Activated T-helper 1 cell treated with anti-CD3 and anti-CD28 coated beads, Interleukin-12 subunit alpha, Interleukin-12 subunit beta, Interleukin-2, Interleukin-4 antibody, amounts not matched to agents 30 ng/mL and 10 ng/mL and 1 ng/mL, durations not matched to agents 14 hours and 24 hours and 36 hours (primary cell): Measurements from ENCODE around the gene DNAH11. TPM values are rescaled to one million over a fixed set of nuclear protein-coding genes. Genes with fewer than 3 reads are reported as not detected.
"Not testable (repeated sequence)": the region's sequence is repeated elsewhere in the genome, so short reads cannot be mapped to it uniquely, and the experiment has no call there.

Experiments used
- DNase-seq: peaks from one replicate; pipeline ENCODE4 v3.0.0; 2021; ENCODE audit warnings: low spot score
- H3K27ac Mint-ChIP-seq: one replicate; pipeline ENCODE4 v1.8.0; 2021; ENCODE audit warnings: mild to moderate bottlenecking, mixed read lengths
- H3K27me3 Mint-ChIP-seq: one replicate; pipeline ENCODE4 v1.8.0; 2022; ENCODE audit warnings: mild to moderate bottlenecking, moderate library complexity, mixed read lengths; ENCODE audit not compliant: insufficient read depth
- H3K36me3 Mint-ChIP-seq: one replicate; pipeline ENCODE4 v1.8.0; 2021; ENCODE audit warnings: low read depth, mixed read lengths
- H3K4me1 Mint-ChIP-seq: one replicate; pipeline ENCODE4 v1.8.0; 2021; ENCODE audit warnings: low read depth, mixed read lengths
- H3K4me3 Mint-ChIP-seq: one replicate; pipeline ENCODE4 v1.8.0; 2021; ENCODE audit warnings: mild to moderate bottlenecking, moderate library complexity, mixed read lengths
- H3K9me3 Mint-ChIP-seq: one replicate; pipeline ENCODE4 v1.8.0; 2021; ENCODE audit warnings: mixed read lengths
- intact Hi-C: fragments of 100-400 bp; cut with micrococcal nuclease; formaldehyde crosslinking; loops from one replicate; pipeline ENCODE4 v1.15.1; 2024
- total RNA-seq: library from RNA; stranded (reverse); gene quantifications from 2 replicates; pipeline ENCODE4 v1.2.3, GENCODE V29; 2022

The DNAH11 gene
- total RNA-seq, 1 donor from 2014 or later = 1.3 TPM

DNA sequence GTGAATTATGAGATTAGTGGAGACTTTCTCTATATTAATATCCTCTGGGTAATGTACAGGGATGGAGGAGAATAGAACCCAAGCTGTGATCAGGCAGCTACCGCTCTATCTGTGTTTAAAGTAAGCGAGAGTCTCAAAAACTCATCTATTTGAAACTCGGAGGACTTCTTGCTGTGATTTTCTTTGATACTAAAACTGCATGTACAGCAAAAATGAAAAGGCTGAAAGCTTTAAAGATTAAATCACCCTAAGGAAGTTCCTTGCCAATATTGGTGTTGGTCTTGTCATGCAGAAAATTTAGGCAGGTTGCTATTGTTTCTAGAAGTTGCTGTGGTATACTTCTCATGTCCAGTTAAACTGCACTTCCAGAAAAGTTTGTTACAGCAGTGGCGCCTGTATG lies 110.8 kb downstream of the DNAH11 start:
- Mint-ChIP-seq H3K4me1 (no peaks in the 10 kb centered on the region), H3K36me3 (no peaks in the 10 kb centered on the region), H3K27me3 (peaks cover 4% of the 10 kb centered on the region), H3K27ac (no peak overlapping the region), H3K9me3 (no peaks in the 10 kb centered on the region), H3K4me3 (no peak overlapping the region)
- intact Hi-C loops = no loop called here
- DNase-seq = no peak

DNA sequence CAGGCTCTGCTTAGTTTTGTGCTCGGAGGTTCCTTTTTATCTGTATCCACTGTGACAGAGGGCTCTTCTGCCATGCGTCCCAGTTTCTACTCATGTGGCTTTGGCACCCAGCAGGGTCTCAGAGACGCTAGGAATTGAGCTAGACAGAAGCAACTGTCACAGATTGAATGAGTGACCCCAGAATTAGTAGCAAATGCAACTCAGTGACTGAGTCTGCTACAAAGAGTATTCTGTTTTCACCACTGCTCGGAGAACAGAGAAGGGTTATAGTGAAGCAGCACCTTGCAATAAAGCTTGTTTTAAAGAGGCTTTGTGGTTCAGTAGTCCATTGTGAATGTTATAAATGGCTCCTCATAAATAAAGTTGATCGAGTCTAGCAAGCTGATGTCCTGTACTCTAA lies 113.2 kb downstream of the DNAH11 start:
- H3K36me3 Mint-ChIP-seq = no peaks in the 10 kb centered on the region
- no peak for DNase-seq
- H3K27ac Mint-ChIP-seq = no peak overlapping the region
- H3K27me3 Mint-ChIP-seq = peaks cover 2% of the 10 kb centered on the region
- H3K9me3 Mint-ChIP-seq = no peaks in the 10 kb centered on the region
- intact Hi-C loops = no loop called here
- no peak overlapping the region for H3K4me3 Mint-ChIP-seq
- no peaks in the 10 kb centered on the region for H3K4me1 Mint-ChIP-seq

DNA sequence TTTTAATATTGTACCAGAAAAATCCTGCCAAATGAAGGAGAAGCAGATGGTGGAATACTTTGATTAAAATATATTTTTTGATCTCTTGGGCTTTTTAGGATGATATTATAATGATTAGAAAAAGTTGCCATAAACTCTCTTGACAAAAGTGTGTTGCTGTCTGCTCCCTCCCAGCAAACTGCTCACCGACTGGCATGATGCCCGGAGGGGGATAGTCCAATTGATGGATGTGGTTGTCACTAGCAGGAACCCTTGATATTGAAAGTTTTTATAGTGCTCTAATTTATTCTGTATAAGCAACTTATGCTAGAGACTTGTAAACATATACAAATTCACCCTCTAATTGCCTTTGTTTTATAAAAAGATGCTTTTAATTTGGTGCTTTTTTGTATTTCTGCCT lies 114.0 kb downstream of the DNAH11 start:
- intact Hi-C loops = no loop called here
- no peak for DNase-seq
- no peaks in the 10 kb centered on the region for H3K9me3 Mint-ChIP-seq
- H3K36me3 Mint-ChIP-seq = no peaks in the 10 kb centered on the region
- H3K4me3 Mint-ChIP-seq = no peak overlapping the region
- H3K4me1 Mint-ChIP-seq = no peaks in the 10 kb centered on the region
- no peak overlapping the region for H3K27ac Mint-ChIP-seq
- H3K27me3 Mint-ChIP-seq = peaks cover 2% of the 10 kb centered on the region

DNA sequence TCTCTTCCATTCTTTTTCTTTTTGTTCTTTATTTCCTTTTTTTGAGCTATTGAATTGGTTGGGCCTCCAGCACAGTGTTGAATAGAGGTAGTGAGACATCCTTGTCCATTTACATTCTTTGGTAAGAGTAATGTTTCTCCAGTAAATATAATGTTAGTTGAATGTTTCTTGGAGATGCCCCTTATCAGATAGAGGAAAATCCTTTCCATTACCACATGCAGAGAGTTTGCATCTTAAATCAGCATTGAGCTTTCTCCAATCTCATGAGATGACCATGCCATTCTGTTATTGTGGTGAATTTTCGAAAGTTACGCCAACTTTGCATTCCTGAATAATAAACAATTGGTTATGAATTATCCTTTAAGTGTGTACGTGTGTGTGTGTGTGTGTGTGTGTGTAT lies 127.7 kb downstream of the DNAH11 start:
- no peak overlapping the region for H3K27ac Mint-ChIP-seq
- no peaks in the 10 kb centered on the region for H3K36me3 Mint-ChIP-seq
- intact Hi-C loops = no loop called here
- no peaks in the 10 kb centered on the region for H3K4me1 Mint-ChIP-seq
- no peaks in the 10 kb centered on the region for H3K9me3 Mint-ChIP-seq
- no peak for DNase-seq
- H3K27me3 Mint-ChIP-seq = peaks cover under 1% of the 10 kb centered on the region
- H3K4me3 Mint-ChIP-seq = no peak overlapping the region

DNA sequence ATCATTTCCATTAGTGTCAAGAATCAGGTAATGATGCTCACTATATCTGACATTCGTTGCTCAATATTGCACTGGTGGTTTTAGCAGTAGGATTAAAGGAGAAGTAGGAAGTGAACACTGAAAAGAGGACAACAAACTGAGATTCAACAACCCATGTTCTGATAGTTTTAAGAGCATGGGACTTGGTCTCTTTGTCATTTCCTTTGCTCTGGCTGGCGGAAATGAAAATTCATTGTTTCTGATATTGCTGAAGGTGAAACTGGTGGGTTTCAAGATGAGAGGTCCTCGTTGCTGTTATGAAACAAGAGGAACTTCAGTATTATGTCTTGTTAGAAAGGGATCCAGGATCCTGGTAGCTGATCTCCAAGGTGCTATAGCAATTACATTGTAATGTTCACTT lies 129.0 kb downstream of the DNAH11 start:
- Mint-ChIP-seq H3K9me3 (no peaks in the 10 kb centered on the region), H3K27ac (no peak overlapping the region), H3K4me3 (no peak overlapping the region), H3K36me3 (no peaks in the 10 kb centered on the region), H3K4me1 (no peaks in the 10 kb centered on the region), H3K27me3 (no peaks in the 10 kb centered on the region)
- no peak for DNase-seq
- intact Hi-C loops = no loop called here

DNA sequence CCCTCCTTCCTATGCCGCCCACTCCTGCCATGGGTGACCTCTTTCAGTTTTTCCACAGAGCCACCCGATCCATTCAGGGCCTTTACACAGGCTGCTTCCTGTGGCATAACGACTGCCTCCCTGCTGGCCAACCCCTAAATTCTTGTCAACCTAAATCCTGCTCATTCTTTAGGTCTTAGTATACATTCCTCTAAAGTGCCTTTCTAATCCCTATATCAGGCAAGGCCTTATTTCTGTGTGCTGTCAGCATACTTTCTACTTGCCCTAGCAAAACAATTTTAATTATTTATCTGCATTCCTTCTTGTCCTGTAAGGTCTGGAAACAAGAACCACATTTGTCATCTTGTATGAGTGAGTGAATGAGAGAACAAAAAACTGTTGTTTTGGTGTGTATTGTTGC lies 132.4 kb downstream of the DNAH11 start:
- H3K36me3 Mint-ChIP-seq = no peaks in the 10 kb centered on the region
- no peak overlapping the region for H3K4me3 Mint-ChIP-seq
- intact Hi-C loops = no loop called here
- no peak overlapping the region for H3K27ac Mint-ChIP-seq
- no peaks in the 10 kb centered on the region for H3K4me1 Mint-ChIP-seq
- no peaks in the 10 kb centered on the region for H3K27me3 Mint-ChIP-seq
- no peaks in the 10 kb centered on the region for H3K9me3 Mint-ChIP-seq
- no peak for DNase-seq

DNA sequence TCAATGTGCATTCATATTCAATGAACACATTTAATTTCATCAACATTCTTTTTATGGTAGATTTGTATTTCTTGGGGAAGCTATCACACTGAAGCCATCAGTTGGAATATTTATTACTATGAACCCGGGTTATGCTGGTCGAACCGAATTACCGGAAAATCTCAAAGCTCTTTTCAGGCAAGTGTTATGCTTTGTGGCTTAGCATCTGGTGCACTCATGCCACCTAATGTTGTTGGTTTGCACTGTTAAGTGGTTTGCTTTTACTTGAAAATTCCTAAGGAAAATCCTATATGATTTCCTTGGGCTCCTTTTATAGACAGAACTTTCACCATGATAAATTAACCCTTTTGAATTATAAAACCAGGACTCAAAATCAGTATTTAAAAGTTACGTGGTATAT lies 147.9 kb downstream of the DNAH11 start:
- Mint-ChIP-seq H3K27me3 (peaks cover 2% of the 10 kb centered on the region), H3K9me3 (no peaks in the 10 kb centered on the region), H3K36me3 (no peaks in the 10 kb centered on the region), H3K27ac (no peak overlapping the region), H3K4me1 (no peaks in the 10 kb centered on the region), H3K4me3 (no peak overlapping the region)
- no peak for DNase-seq
- intact Hi-C loops = no loop called here

DNA sequence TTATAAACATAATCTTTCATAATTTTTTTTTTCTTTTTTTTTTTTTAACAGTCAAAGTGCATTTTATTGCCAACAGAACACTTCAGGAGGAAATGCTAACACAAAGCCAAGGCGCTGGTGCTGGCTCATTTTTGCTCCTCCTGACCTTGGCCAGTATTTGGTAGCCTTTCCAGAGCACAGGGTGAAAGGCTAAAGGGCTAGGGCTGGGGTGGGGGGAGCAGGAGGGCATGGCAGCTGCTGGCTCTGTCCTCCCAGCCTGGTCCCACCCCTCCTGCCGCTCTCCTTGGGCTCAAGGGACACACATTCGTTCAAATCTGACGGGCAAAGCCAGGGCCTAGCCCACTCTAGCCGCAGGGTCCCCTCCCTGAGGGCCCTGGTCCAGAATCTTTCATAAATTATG lies 148.3 kb downstream of the DNAH11 start:
- H3K36me3 Mint-ChIP-seq, H3K9me3 Mint-ChIP-seq, H3K27ac Mint-ChIP-seq, H3K4me3 Mint-ChIP-seq, DNase-seq, intact Hi-C loops, H3K4me1 Mint-ChIP-seq, H3K27me3 Mint-ChIP-seq: not testable (repeated sequence)

DNA sequence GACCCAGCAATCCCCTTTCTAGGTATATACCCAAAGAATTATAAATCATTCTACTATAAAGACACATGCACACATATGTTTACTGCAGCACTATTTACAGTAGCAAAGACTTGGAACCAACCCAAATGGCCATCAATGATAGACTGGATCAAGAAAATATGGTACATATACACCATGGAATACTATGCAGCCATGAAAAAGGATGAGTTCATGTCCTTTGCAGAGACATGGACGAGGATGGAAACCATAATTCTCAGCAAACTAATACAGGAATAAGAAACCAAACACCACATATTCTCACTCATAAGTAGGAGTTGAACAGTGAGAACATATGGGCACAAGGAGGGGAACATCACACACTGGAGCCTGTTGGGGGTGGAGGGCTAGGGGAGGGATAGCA lies 157.7 kb downstream of the DNAH11 start:
- DNase-seq, H3K4me3 Mint-ChIP-seq, H3K36me3 Mint-ChIP-seq, H3K27me3 Mint-ChIP-seq, H3K27ac Mint-ChIP-seq, H3K4me1 Mint-ChIP-seq, intact Hi-C loops, H3K9me3 Mint-ChIP-seq: not testable (repeated sequence)

DNA sequence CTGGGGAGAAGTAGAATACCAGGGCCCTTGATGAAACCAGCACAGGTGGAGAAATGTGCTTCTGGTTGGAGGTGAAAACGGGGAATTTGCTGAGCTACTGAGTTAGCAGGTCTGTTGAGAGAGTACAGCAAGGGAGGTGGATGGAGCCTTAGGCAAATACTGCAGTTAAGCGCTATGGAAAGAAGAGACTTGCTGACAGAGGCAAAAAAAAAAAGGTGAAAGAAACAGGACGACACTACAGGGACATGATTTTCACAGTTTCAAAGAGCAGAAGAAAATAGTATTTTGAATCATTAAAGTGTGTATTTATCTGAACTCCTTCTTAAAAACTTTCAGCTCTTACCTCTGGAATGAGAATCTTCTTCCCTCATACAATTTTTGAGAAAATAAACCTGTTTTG lies 159.5 kb downstream of the DNAH11 start:
- no peaks in the 10 kb centered on the region for H3K36me3 Mint-ChIP-seq
- H3K27me3 Mint-ChIP-seq = no peaks in the 10 kb centered on the region
- no peak for DNase-seq
- H3K27ac Mint-ChIP-seq = no peak overlapping the region
- H3K4me1 Mint-ChIP-seq = no peaks in the 10 kb centered on the region
- H3K9me3 Mint-ChIP-seq = no peaks in the 10 kb centered on the region
- intact Hi-C loops = no loop called here
- H3K4me3 Mint-ChIP-seq = no peak overlapping the region

DNA sequence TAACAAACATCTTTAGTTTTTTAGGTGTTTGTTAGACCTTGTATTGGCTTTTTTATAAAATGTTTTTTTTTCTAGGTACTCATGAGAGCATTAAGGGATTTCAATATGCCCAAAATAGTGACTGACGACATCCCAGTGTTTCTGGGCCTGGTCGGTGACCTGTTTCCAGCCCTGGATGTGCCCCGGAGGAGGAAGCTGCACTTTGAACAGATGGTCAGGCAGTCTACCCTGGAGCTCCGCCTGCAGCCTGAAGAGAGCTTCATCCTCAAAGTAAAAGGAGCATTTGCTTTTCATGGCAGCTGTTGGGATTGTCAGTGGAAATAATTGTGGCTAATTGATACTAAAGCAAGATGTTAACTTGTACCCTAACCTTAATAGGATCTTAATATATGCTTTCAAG lies 161.5 kb downstream of the DNAH11 start:
- H3K4me3 Mint-ChIP-seq = no peak overlapping the region
- H3K4me1 Mint-ChIP-seq = no peaks in the 10 kb centered on the region

DNA sequence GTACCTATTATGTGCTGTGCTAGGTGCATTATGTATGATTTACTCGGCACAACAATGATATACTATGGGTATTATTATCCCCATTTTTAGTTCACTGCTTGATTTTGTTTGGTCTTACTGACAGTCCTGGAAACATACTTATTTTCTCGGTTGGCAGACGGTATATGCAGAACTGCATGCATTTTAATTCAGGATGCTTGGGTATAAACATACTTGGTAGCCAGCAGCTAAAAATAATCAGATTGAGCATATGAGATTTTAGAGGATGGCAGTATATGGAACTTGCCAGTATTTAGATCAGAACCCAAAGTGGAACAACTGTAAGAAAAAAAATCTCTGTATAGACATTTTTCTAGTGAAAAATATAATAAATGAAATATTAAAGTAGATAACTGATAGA lies 163.3 kb downstream of the DNAH11 start:
- DNase-seq = no peak
- no peaks in the 10 kb centered on the region for H3K4me1 Mint-ChIP-seq
- intact Hi-C loops = no loop called here
- no peak overlapping the region for H3K27ac Mint-ChIP-seq
- H3K9me3 Mint-ChIP-seq = no peaks in the 10 kb centered on the region
- H3K36me3 Mint-ChIP-seq = no peaks in the 10 kb centered on the region
- H3K4me3 Mint-ChIP-seq = no peak overlapping the region
- H3K27me3 Mint-ChIP-seq = no peaks in the 10 kb centered on the region

More for the DNA sequence above, 161.5 kb downstream of the DNAH11 start:
- H3K36me3 Mint-ChIP-seq = no peaks in the 10 kb centered on the region
- no peak for DNase-seq
- no peak overlapping the region for H3K27ac Mint-ChIP-seq
- no peaks in the 10 kb centered on the region for H3K27me3 Mint-ChIP-seq
- intact Hi-C loops = no loop called here
- no peaks in the 10 kb centered on the region for H3K9me3 Mint-ChIP-seq

DNA sequence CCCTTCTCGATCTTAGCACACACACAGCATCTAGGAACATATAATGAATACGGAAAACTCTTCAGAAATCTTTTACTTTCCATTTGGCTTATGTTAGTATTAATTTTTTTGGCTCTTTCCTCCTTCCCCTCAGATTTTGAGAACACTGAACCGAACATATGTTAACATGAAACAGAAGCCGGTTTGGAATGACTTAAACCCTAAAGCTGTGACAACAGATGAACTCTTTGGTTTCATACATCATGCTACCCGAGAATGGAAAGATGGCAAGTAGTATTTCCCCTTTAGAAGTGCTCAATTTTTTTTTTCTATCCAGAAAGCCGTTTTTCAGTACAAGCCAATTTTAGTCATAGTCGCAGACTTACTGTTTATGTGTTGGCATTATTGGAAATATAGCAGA lies 164.7 kb downstream of the DNAH11 start:
- no peaks in the 10 kb centered on the region for H3K9me3 Mint-ChIP-seq

DNA sequence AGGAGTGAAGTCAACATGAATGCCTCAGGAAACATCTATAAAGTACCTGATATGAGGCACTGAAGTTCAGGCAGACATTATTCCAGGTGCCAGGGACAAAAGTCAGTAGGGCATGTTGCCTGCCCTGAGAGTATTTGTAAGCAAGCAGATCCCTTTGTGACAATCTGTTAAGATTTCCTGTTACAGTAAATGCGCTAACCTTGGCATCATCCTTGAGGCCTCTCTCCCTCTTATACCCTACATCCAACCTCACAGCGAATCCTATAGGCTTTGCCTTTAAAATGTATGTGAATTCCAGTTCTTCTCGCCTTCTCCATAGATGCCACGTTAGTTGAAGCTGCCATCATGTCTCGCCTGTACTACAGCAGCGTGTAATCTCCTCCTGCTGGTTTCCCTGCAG lies 165.3 kb downstream of the DNAH11 start:
- Mint-ChIP-seq H3K4me3 (no peak overlapping the region), H3K4me1 (no peaks in the 10 kb centered on the region), H3K27ac (no peak overlapping the region), H3K27me3 (no peaks in the 10 kb centered on the region), H3K36me3 (no peaks in the 10 kb centered on the region), H3K9me3 (no peaks in the 10 kb centered on the region)
- intact Hi-C loops = no loop called here
- DNase-seq = no peak

More for the DNA sequence above, 164.7 kb downstream of the DNAH11 start:
- Mint-ChIP-seq H3K27me3 (no peaks in the 10 kb centered on the region), H3K36me3 (no peaks in the 10 kb centered on the region), H3K4me1 (no peaks in the 10 kb centered on the region), H3K27ac (no peak overlapping the region), H3K4me3 (no peak overlapping the region)
- DNase-seq = no peak
- intact Hi-C loops = no loop called here
